GM19395 (cell line): ENCODE results near the gene KCNA3.

ENCODE experiments used
- ATAC-seq: cut with Tn5 transposase; IDR thresholded peaks from one replicate; pipeline ENCODE4 v1.9.1; 2021; ENCODE audit warnings: mild to moderate bottlenecking, moderate library complexity; ENCODE audit not compliant: unreplicated experiment

Gene KCNA3

DNA sequence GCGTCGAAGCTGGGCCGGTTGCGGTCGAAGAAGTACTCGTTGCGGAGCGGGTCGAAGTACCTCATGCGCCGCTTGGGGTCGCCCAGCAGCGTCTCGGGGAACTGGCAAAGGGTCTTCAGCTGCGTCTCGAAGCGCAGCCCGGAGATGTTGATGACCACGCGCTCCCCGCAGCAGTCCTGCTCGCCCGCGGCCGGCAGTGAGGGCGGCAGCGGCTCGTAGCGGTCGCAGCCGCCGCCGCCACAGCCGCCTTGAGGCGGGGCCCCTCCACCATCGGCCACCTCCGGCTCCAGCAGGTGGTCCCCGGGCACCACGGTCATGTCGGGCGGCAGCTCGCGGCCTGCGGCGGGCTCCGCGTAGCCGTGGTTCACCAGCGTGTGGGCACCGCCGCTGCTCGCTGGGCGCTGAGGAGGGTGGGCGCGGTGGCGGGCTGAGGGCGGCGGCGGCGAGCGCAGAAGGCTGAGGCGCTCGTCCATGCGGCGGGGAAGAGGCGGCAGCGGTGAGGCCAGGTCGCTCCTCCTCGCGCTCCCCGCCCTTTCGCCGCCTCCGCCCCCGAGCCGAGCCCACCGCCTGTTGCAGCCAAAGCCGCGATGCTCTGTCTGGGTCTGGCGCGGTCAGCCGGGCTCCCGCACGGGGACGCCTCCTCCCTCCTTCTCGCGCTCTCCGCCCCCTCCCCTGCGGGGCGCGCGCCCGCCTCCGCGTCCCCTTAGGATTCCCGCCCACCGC is at the start of gene KCNA3:
TSS of gene KCNA3 (minus strand) at position 604 of the 723 bp plus-strand sequence. CDS start at position 473, 131 bp downstream.
- no peak for ATAC-seq

GRCh38 chr1:110722807-110723206 is 48.1 kb upstream of the KCNA3 start:
- ATAC-seq, result no peak

GRCh38 chr1:110719908-110720307 is 45.2 kb upstream of the KCNA3 start:
- ATAC-seq, result no peak

GRCh38 chr1:110718452-110718851 is 43.7 kb upstream of the KCNA3 start:
- ATAC-seq, result no peak

DNA sequence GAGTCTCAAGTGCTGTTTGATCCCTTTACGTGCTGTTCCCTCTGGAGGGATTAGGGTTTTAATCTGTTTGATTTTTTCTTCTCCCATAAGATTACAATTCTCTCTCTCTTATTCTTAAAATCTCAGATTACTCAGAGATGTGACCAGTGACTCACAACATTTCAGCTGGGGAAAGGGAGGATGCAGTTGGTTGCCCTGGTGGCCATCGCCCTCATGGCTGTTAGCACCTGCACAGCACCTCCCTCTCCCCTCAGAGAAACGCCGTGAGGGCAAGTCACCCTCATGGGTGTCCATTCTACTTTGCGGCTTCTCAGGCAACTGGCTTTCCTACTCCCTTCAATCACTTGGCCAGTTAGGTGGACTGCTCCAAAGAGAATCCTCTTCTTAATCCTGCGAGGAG is 42.4 kb upstream of the KCNA3 start:
- ATAC-seq, result no peak

DNA sequence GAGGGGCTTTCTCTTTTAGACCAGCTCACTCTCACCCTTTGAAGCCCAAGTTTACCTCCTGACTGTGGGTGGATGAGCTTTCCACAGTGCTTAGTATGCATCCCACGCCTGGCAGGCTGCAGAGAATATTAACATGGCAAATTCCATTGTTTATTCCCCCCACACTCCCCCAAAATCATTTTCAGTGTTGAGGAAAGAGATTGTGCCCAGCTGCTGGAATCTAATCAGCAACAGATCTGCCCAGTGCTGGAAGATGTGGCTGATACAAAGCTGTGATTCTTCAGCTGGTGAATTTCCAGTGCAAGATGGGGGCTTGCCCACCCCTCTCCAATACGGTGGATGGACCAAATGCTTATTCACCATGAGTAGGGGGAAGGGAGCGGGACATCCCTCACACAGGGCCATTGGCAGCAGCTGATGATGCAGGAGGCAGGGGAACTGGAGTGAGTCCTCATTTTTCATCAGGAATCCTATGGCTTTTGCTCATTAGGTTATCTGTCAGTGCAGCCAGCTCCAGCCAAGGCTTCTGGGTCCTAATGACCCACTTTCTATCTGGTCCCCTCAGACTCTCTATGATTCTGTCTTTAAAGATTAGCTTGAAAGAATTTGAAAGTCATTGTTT is 39.7 kb upstream of the KCNA3 start:
- ATAC-seq, result no peak

- ATAC-seq, result no peak
These were observed 38.5 kb upstream of the KCNA3 start for GRCh38 chr1:110713221-110713620.

DNA sequence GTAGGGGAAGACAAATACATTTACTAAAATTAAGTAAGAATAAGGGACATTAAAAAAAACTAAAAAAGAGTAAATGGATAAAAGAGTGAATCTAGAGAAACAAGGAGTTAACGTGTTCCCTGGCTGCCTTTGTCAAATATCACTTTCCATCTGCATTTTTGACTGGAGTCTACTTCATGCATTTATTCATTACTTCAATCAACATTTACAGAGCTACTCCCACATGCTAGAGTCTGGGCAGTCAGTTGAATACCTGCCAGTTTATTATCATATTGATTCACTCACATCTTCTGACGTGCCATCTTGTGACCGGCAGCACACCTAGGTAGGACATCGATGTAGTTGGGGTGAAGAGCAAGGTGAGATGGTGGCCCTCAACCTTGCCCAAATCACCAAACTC is 35.6 kb upstream of the KCNA3 start:
- no peak for ATAC-seq

DNA sequence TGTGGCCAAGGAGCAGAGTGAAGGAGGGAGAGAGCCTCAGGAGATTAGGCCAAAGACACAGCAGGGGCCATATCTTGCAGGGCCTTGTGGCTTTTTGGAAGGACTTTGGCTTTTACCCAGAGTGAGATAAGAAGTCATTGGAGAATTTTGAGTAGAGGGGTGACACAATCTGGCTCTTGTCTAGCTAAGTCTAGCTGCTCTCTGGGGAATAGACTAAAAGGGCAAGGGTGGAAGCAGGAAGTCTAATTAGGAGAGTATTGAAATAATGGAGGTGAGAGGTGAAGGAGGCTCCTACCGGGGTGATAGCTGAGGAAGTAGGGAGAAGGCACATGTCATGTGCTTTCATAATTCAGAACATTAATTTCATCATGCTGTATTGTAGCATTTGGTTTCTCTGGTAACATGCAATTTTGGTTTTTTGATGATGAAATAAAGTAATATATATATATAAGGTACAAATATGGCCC is 34.3 kb upstream of the KCNA3 start:
- ATAC-seq, result no peak

DNA sequence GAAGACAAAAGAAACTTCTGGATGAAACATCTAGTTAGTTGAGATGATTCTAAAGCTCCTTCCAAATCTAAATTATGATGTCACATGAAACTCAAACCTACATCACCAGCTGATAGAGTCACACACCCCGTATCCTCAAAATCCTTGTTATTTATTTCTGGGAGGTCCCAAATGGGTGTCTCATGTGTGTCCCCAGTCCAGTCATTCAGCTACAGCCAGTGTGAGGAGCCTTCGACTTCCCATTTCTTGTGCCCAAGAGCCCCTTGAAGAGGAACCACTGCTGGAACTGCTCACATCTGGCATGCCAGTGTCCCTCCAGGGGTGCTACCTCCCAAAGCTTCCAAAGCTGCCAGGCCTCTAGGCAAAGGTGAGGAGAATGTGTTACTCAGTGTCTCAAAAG is 32.5 kb upstream of the KCNA3 start:
- ATAC-seq, result no peak

DNA sequence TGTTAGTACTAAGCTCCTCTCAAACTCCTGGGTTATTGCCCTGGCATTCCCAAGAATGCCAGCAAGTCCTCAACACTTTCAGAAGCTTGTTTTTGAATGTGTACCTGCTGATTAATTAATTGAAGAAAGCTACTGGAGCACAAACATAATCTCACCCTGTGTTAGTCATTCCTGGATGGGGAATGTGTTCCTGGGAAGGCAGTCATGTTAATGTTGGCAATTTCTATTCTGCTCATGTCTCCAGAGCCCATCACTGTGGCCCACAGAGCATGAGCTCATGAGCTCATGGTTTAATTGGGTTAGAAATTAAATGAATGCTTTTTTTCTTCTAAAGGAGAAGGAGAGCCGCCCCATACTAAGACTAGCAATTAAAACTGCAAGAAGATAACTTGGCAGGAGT is 31.9 kb upstream of the KCNA3 start:
- no peak for ATAC-seq

DNA sequence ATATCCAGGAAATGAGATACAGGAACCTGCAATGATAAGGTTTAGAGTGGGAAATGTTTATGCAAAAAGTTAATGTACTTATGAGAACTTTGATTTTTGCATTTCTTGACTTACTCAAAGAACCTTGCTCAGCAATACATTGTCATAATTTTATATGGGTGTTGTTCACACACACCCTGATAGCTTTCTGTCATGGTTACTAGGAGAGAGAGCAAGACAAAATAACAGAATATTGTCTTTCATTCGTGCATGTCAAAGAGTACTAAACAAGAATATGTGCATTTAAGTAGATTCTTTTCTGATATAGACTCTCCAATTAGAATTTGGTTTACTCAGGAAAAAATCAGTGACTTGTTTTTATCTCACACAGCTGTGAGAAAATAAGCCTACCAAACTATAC is 27.5 kb upstream of the KCNA3 start:
- ATAC-seq, result no peak

GRCh38 chr1:110700767-110701166 is 26.0 kb upstream of the KCNA3 start:
- no peak for ATAC-seq

- ATAC-seq, result no peak
These were observed 22.9 kb upstream of the KCNA3 start for GRCh38 chr1:110697606-110698005.

DNA sequence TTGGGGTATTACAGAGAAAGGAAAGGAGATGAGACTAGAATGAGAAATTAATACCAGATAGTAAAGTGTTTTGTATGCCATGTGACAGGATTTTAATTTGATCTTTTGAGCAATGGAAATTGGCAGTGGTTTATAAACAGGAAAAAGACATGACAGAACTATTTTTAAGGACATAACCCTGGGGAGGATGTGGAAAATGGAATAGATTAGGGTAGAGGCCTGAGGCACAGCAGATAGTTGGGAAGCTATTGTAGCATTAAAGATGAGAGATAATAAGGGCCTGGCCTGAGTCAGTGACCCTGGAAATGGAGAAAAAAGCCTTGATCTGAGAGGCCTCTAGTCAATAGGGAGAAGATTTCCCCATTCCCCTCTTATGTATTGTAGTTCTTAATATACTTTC is 22.1 kb upstream of the KCNA3 start:
- no peak for ATAC-seq

GRCh38 chr1:110690709-110691365 is 16.1 kb upstream of the KCNA3 start:
- no peak for ATAC-seq

- ATAC-seq, result no peak
These were observed 15.1 kb upstream of the KCNA3 start for GRCh38 chr1:110689868-110690267.

- ATAC-seq, result no peak
These were observed 13.8 kb upstream of the KCNA3 start for GRCh38 chr1:110688514-110688913.

DNA sequence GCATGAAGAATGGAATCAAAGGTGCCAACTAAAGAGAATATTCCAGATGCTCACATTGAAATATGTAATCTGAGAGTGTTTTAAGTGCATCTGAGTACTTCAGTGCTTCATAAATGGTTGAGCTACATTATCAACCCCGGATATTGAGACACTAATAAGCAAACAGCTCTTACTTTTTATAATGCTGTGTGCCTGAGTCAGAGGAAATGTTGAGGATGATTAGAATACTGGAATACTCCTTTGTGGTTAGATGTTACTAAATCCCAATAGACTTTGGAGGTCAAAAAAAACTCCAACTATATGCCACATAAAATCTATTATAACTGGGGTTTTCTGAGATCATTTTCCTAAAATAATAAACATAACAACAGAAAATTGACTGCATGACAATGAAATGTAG is 12.5 kb upstream of the KCNA3 start:
- no peak for ATAC-seq

- no peak for ATAC-seq
These were observed 11.4 kb upstream of the KCNA3 start for GRCh38 chr1:110686188-110686587.

GRCh38 chr1:110684491-110684890 is 9.8 kb upstream of the KCNA3 start:
- ATAC-seq, result no peak

GRCh38 chr1:110682898-110683297 is 8.2 kb upstream of the KCNA3 start:
- no peak for ATAC-seq
